Measurements from ENCODE around the gene ARHGEF28. TPM values are rescaled to one million over a fixed set of nuclear protein-coding genes. Genes with fewer than 3 reads are reported as not detected.

ARHGEF28 gene, protein sequence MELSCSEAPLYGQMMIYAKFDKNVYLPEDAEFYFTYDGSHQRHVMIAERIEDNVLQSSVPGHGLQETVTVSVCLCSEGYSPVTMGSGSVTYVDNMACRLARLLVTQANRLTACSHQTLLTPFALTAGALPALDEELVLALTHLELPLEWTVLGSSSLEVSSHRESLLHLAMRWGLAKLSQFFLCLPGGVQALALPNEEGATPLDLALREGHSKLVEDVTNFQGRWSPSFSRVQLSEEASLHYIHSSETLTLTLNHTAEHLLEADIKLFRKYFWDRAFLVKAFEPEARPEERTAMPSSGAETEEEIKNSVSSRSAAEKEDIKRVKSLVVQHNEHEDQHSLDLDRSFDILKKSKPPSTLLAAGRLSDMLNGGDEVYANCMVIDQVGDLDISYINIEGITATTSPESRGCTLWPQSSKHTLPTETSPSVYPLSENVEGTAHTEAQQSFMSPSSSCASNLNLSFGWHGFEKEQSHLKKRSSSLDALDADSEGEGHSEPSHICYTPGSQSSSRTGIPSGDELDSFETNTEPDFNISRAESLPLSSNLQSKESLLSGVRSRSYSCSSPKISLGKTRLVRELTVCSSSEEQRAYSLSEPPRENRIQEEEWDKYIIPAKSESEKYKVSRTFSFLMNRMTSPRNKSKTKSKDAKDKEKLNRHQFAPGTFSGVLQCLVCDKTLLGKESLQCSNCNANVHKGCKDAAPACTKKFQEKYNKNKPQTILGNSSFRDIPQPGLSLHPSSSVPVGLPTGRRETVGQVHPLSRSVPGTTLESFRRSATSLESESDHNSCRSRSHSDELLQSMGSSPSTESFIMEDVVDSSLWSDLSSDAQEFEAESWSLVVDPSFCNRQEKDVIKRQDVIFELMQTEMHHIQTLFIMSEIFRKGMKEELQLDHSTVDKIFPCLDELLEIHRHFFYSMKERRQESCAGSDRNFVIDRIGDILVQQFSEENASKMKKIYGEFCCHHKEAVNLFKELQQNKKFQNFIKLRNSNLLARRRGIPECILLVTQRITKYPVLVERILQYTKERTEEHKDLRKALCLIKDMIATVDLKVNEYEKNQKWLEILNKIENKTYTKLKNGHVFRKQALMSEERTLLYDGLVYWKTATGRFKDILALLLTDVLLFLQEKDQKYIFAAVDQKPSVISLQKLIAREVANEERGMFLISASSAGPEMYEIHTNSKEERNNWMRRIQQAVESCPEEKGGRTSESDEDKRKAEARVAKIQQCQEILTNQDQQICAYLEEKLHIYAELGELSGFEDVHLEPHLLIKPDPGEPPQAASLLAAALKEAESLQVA (N-terminal part only)
- 1 to 10 TPM; 5.9 to 6.5 TPM for polyA plus RNA-seq

GRCh38 chr5:73625944-73626811, at the start of gene ARHGEF28:
Gene ARHGEF28 (plus strand): TSS chr5:73626196. CDS start chr5:73684852, 58,656 bp downstream.
- no peaks in the 10 kb centered on the region for H3K27me3 ChIP-seq (ENCODE audit: control insufficient read depth in 1 of 2, insufficient read depth in 2 of 2, low read length in 2 of 2)
- peak within 1 kb of the TSS; percentile 81 to 82 for H3K27ac ChIP-seq (ENCODE audit: low read depth in 2 of 2, low read length in 1 of 2)
- no peaks in the 10 kb centered on the region for H3K36me3 ChIP-seq (ENCODE audit: control insufficient read depth in 2 of 2, insufficient read depth in 2 of 2, low read length in 1 of 2)
- peaks cover 0 to 2% of the 10 kb centered on the region in 2 donors for H3K4me1 ChIP-seq (ENCODE audit: control insufficient read depth in 2 of 2, insufficient read depth in 2 of 2, low read length in 1 of 2)
- no peaks in the 10 kb centered on the region for H3K9me3 ChIP-seq (ENCODE audit: control insufficient read depth in 2 of 2, insufficient read depth in 1 of 2, low read depth in 1 of 2, low read length in 1 of 2)
- WGBS, 2 donors = 0 to 1% methylated on average over 62 to 92 of the region's 92 CpGs
- H3K4me3 ChIP-seq (ENCODE audit: low read depth in 1 of 2, low read length in 2 of 2) = peak within 1 kb of the TSS; percentile 60 to 62

- 71 to 87% methylated on average over 3 of the region's 3 CpGs for WGBS, 2 donors
- no peak overlapping the region for H3K4me3 ChIP-seq (ENCODE audit: low read depth in 1 of 2, low read length in 2 of 2)
- H3K27ac ChIP-seq (ENCODE audit: low read depth in 2 of 2, low read length in 1 of 2) = no peak overlapping the region
- no peaks in the 10 kb centered on the region for H3K4me1 ChIP-seq (ENCODE audit: control insufficient read depth in 2 of 2, insufficient read depth in 2 of 2, low read length in 1 of 2)
- H3K9me3 ChIP-seq (ENCODE audit: control insufficient read depth in 2 of 2, insufficient read depth in 1 of 2, low read depth in 1 of 2, low read length in 1 of 2) = no peaks in the 10 kb centered on the region
- H3K27me3 ChIP-seq (ENCODE audit: control insufficient read depth in 1 of 2, insufficient read depth in 2 of 2, low read length in 2 of 2) = no peaks in the 10 kb centered on the region
- peaks cover 0 to 6% of the 10 kb centered on the region in 2 donors for H3K36me3 ChIP-seq (ENCODE audit: control insufficient read depth in 2 of 2, insufficient read depth in 2 of 2, low read length in 1 of 2)
Observed at GRCh38 chr5:73582285-73583145, 43.5 kb upstream of the ARHGEF28 start.

GRCh38 chr5:73587923-73588322, 38.1 kb upstream of the ARHGEF28 start:
- Histone ChIP-seq H3K4me3 (ENCODE audit: low read depth in 1 of 2, low read length in 2 of 2) (no peak overlapping the region), H3K36me3 (ENCODE audit: control insufficient read depth in 2 of 2, insufficient read depth in 2 of 2, low read length in 1 of 2) (no peaks in the 10 kb centered on the region), H3K27ac (ENCODE audit: low read depth in 2 of 2, low read length in 1 of 2) (no peak overlapping the region), H3K27me3 (ENCODE audit: control insufficient read depth in 1 of 2, insufficient read depth in 2 of 2, low read length in 2 of 2) (no peaks in the 10 kb centered on the region), H3K9me3 (ENCODE audit: control insufficient read depth in 2 of 2, insufficient read depth in 1 of 2, low read depth in 1 of 2, low read length in 1 of 2) (no peaks in the 10 kb centered on the region), H3K4me1 (ENCODE audit: control insufficient read depth in 2 of 2, insufficient read depth in 2 of 2, low read length in 1 of 2) (no peaks in the 10 kb centered on the region)
- 42 to 44% methylated on average over 1 of the region's 1 CpG for WGBS, 2 donors

DNA sequence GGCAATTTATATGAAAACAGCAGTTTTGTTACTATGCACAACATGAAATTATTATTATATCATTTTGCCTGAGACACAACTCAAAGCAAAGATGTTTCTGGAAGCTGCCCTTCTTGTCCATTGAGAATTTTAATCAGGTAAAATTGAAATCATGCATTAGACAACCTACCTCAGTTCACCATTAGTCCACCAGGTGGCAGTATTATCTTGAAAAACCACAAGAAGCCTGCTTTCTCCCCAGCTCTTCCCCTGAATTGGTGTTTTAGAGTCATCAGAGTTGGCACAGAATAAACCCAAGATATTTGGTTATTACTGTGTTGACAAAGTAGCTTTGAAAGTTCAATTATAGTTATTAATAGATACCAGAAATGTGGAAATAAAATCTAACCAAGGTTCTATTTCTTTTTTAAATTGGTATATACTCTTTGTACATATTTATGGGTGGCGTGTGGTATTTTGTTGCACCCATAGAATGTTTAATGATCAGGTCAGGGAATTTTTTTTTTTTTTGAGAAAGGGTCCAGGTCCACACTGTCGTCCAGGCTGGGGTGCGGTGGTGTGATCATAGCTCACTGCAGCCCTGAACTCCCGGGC, 34.8 kb upstream of the ARHGEF28 start:
- Histone ChIP-seq H3K4me3 (ENCODE audit: low read depth in 1 of 2, low read length in 2 of 2) (no peak overlapping the region), H3K27ac (ENCODE audit: low read depth in 2 of 2, low read length in 1 of 2) (no peak overlapping the region), H3K36me3 (ENCODE audit: control insufficient read depth in 2 of 2, insufficient read depth in 2 of 2, low read length in 1 of 2) (no peaks in the 10 kb centered on the region), H3K9me3 (ENCODE audit: control insufficient read depth in 2 of 2, insufficient read depth in 1 of 2, low read depth in 1 of 2, low read length in 1 of 2) (no peaks in the 10 kb centered on the region), H3K27me3 (ENCODE audit: control insufficient read depth in 1 of 2, insufficient read depth in 2 of 2, low read length in 2 of 2) (no peaks in the 10 kb centered on the region), H3K4me1 (ENCODE audit: control insufficient read depth in 2 of 2, insufficient read depth in 2 of 2, low read length in 1 of 2) (no peaks in the 10 kb centered on the region)
- 55 to 65% methylated on average over 4 of the region's 4 CpGs for WGBS, 2 donors

- H3K27ac ChIP-seq (ENCODE audit: low read depth in 2 of 2, low read length in 1 of 2) = no peak overlapping the region
- no peaks in the 10 kb centered on the region for H3K9me3 ChIP-seq (ENCODE audit: control insufficient read depth in 2 of 2, insufficient read depth in 1 of 2, low read depth in 1 of 2, low read length in 1 of 2)
- no peaks in the 10 kb centered on the region for H3K36me3 ChIP-seq (ENCODE audit: control insufficient read depth in 2 of 2, insufficient read depth in 2 of 2, low read length in 1 of 2)
- no peaks in the 10 kb centered on the region for H3K27me3 ChIP-seq (ENCODE audit: control insufficient read depth in 1 of 2, insufficient read depth in 2 of 2, low read length in 2 of 2)
- no peaks in the 10 kb centered on the region for H3K4me1 ChIP-seq (ENCODE audit: control insufficient read depth in 2 of 2, insufficient read depth in 2 of 2, low read length in 1 of 2)
- H3K4me3 ChIP-seq (ENCODE audit: low read depth in 1 of 2, low read length in 2 of 2) = no peak overlapping the region
- 53% methylated on average over 4 of the region's 4 CpGs for WGBS, 2 donors
Observed at GRCh38 chr5:73591698-73592501, 34.1 kb upstream of the ARHGEF28 start.

DNA sequence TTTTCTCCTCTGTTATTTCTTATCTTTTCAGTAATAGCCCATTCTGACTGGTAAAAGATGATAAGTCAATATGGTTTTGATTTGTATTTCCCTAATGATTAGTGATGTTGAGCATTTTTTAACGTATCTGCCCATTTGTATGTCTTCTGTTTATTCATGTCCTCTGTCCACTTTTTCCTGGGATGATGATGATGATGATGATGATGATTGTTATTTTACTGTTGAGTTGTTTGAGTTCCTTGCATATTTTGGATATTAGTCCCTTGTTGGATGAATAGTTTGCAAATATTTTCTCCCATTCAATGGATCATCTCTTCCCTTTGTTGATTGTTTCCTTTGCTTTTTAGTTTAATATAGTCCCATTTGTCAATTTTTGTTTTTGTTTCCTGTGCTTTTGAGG, 33.4 kb upstream of the ARHGEF28 start:
- no peaks in the 10 kb centered on the region for H3K9me3 ChIP-seq (ENCODE audit: control insufficient read depth in 2 of 2, insufficient read depth in 1 of 2, low read depth in 1 of 2, low read length in 1 of 2)
- H3K27ac ChIP-seq (ENCODE audit: low read depth in 2 of 2, low read length in 1 of 2) = no peak overlapping the region
- H3K4me1 ChIP-seq (ENCODE audit: control insufficient read depth in 2 of 2, insufficient read depth in 2 of 2, low read length in 1 of 2) = no peaks in the 10 kb centered on the region
- no peaks in the 10 kb centered on the region for H3K27me3 ChIP-seq (ENCODE audit: control insufficient read depth in 1 of 2, insufficient read depth in 2 of 2, low read length in 2 of 2)
- H3K36me3 ChIP-seq (ENCODE audit: control insufficient read depth in 2 of 2, insufficient read depth in 2 of 2, low read length in 1 of 2) = no peaks in the 10 kb centered on the region
- whole genome bisulfite sequencing, 2 donors = 54 to 80% methylated on average over 1 of the region's 1 CpG
- no peak overlapping the region for H3K4me3 ChIP-seq (ENCODE audit: low read depth in 1 of 2, low read length in 2 of 2)

DNA sequence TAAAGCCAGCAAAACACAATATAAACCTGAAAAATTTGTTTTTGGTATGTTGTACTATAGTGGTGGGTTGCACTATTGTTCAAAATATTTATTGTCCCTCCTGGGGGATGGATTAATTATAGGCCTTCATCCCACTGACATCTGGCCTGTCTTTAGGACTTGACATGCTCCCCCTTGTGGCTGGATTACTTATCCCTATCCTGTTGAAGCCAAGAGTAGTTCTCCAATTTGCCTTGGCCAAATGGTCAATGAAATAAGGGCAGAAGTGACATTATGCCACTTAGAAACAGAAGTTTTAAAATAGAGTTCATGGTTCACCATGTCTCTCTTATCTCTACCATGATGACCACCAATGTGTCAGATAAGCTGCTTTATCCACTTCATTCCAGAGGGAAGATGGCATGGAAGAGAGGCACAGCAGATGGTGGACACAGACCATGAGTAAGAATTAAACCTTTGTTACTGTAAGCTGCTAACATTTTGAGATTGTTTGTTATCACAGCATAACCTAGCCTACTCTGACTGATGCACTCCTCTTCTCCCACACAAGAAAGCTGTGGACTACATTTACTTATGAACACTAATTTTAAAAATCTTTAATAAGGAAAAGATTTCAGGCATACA, 29.2 kb upstream of the ARHGEF28 start:
- no peaks in the 10 kb centered on the region for H3K36me3 ChIP-seq (ENCODE audit: control insufficient read depth in 2 of 2, insufficient read depth in 2 of 2, low read length in 1 of 2)
- H3K27ac ChIP-seq (ENCODE audit: low read depth in 2 of 2, low read length in 1 of 2) = no peak overlapping the region
- H3K9me3 ChIP-seq (ENCODE audit: control insufficient read depth in 2 of 2, insufficient read depth in 1 of 2, low read depth in 1 of 2, low read length in 1 of 2) = no peaks in the 10 kb centered on the region
- no peak overlapping the region for H3K4me3 ChIP-seq (ENCODE audit: low read depth in 1 of 2, low read length in 2 of 2)
- no peaks in the 10 kb centered on the region for H3K4me1 ChIP-seq (ENCODE audit: control insufficient read depth in 2 of 2, insufficient read depth in 2 of 2, low read length in 1 of 2)
- no peaks in the 10 kb centered on the region for H3K27me3 ChIP-seq (ENCODE audit: control insufficient read depth in 1 of 2, insufficient read depth in 2 of 2, low read length in 2 of 2)
